ENCODE measurements around the gene LONRF3. TPM values are rescaled to one million over a fixed set of nuclear protein-coding genes. Genes with fewer than 3 reads are reported as not detected.

The LONRF3 gene
- total and polyA plus RNA-seq, 9 donors, result 1.1 to 10.5 (median 4.7) TPM

- no peak for DNase-seq
- no peaks in the 10 kb centered on the region for H3K27me3 ChIP-seq
- H3K4me3 ChIP-seq, result no peak overlapping the region
- H3K36me3 ChIP-seq, result no peaks in the 10 kb centered on the region
- no peak overlapping the region for H3K27ac ChIP-seq
- peaks cover 4% of the 10 kb centered on the region for H3K4me1 ChIP-seq (ENCODE audit: insufficient read depth)
- WGBS, 3 donors, result 77 to 81% (median 78%) methylated on average over 1 of the region's 1 CpG
- intact Hi-C loops (cut with DNase I), result no loop called here
- TF ChIP-seq CTCF (IDR thresholded peaks at IDR 0.05), result no peak
- TF ChIP-seq POLR2A (IDR thresholded peaks at IDR 0.05), result no peak
- no peak for TF ChIP-seq EP300 (IDR thresholded peaks at IDR 0.05)
- H3K9me3 ChIP-seq, result no peaks in the 10 kb centered on the region
These were observed 68.6 kb downstream of the LONRF3 start for GRCh38 chrX:119042996-119043395.

DNA sequence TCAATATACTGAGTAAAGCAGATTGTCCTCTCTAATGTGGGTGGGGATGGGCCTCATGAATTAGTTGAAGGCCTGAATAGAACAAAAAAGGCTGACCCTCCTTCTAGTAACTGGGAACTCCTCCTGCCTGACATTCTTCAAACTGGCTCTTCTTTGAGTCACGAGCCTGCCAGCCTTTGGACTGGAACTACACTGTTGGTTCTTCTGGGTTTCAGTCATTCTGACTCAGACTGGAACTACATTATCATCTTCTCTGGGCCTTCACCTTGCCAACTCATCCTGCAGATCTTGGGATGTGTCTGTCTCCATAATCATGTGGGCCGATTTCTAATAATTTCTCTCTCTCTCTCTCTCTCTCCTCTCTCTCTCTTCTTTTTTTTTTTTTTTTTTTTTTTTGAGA, 71.5 kb downstream of the LONRF3 start:
- Histone ChIP-seq H3K9me3 (no peaks in the 10 kb centered on the region), H3K27ac (no peak overlapping the region)
- 81 to 87% (median 82%) methylated on average over 2 of the region's 2 CpGs for WGBS, 3 donors

GRCh38 chrX:119055687-119056086, 81.3 kb downstream of the LONRF3 start:
- Histone ChIP-seq H3K9me3 (no peaks in the 10 kb centered on the region), H3K27ac (no peak overlapping the region), H3K4me3 (no peak overlapping the region), H3K36me3 (no peaks in the 10 kb centered on the region), H3K4me1 (ENCODE audit: insufficient read depth) (no peaks in the 10 kb centered on the region), H3K27me3 (no peaks in the 10 kb centered on the region)
- intact Hi-C loops (cut with DNase I), result no loop called here
- DNase-seq, result no peak
- WGBS, 3 donors, result 24 to 35% (median 25%) methylated on average over 2 of the region's 2 CpGs
- TF ChIP-seq CTCF (IDR thresholded peaks at IDR 0.05) (no peak), POLR2A (IDR thresholded peaks at IDR 0.05) (no peak), EP300 (IDR thresholded peaks at IDR 0.05) (no peak)

More for the DNA sequence above, 71.5 kb downstream of the LONRF3 start:
- Histone ChIP-seq H3K4me1 (ENCODE audit: insufficient read depth) (peaks cover 3% of the 10 kb centered on the region), H3K36me3 (no peaks in the 10 kb centered on the region), H3K27me3 (no peaks in the 10 kb centered on the region), H3K4me3 (no peak overlapping the region)
- intact Hi-C loops (cut with DNase I), result no loop called here
- no peak for DNase-seq
- TF ChIP-seq EP300 (IDR thresholded peaks at IDR 0.05) (no peak), POLR2A (IDR thresholded peaks at IDR 0.05) (no peak), CTCF (IDR thresholded peaks at IDR 0.05) (no peak)

- DNase-seq, result no peak
- no peaks in the 10 kb centered on the region for H3K9me3 ChIP-seq
- no peak overlapping the region for H3K27ac ChIP-seq
- no peaks in the 10 kb centered on the region for H3K36me3 ChIP-seq
- H3K4me3 ChIP-seq, result no peak overlapping the region
- TF ChIP-seq EP300 (IDR thresholded peaks at IDR 0.05) (no peak), CTCF (IDR thresholded peaks at IDR 0.05) (no peak), POLR2A (IDR thresholded peaks at IDR 0.05) (no peak)
- WGBS, 3 donors, result 38 to 49% (median 48%) methylated on average over 6 of the region's 6 CpGs
- no peaks in the 10 kb centered on the region for H3K4me1 ChIP-seq (ENCODE audit: insufficient read depth)
- intact Hi-C loops (cut with DNase I), result loop anchor here in 2 of 4 donors (10.0 kb wide), 2 partner anchors 58 to 218 kb away; no protein-coding TSS in a partner anchor
- no peaks in the 10 kb centered on the region for H3K27me3 ChIP-seq
These were observed 88.4 kb downstream of the LONRF3 start for GRCh38 chrX:119062750-119063374.
